ENCODE data around the gene VCX. TPM values are rescaled to one million over a fixed set of nuclear protein-coding genes. Genes with fewer than 3 reads are reported as not detected.
"Not testable (repeated sequence)": the region's sequence is repeated elsewhere in the genome, so short reads cannot be mapped to it uniquely, and the experiment has no call there.

The VCX gene
- not detected for total RNA-seq
- long read RNA-seq, donor 1, result 0 reads
- long read RNA-seq, donor 2, result 0 reads

GRCh38 chrX:7842871-7843270, at the start of gene VCX:
VCX (plus strand) TSS chrX:7843171; CDS start chrX:7843204, 33 bp downstream.
- H3K36me3 ChIP-seq (ENCODE audit: low read depth); H3K4me3 ChIP-seq; H3K9me3 ChIP-seq; DNase-seq; intact Hi-C loops (cut with DNase I, micrococcal nuclease); H3K4me1 ChIP-seq (ENCODE audit: low read depth); ATAC-seq: not testable (repeated sequence)

DNA sequence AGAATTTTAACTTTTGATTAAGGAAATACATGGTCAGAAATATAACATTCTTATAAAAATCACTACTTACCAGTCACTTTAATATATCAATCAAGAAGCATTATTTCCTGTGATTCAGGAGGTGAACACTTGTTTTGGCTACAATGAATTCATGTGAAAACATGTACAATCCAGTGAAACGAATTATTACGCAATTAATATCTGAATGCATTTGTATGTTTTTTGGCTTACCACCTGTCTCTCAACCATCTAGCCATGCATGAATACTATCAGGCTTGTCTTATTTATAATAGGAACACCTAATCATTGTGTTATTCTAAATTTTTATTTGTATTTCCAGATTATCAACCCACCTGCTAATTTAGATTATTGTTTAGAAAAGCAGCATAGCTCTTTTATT, 44.6 kb upstream of the VCX start:
- Histone ChIP-seq H3K4me1 (ENCODE audit: low read depth) (no peaks in the 10 kb centered on the region), H3K9me3 (no peaks in the 10 kb centered on the region), H3K4me3 (no peak overlapping the region), H3K36me3 (ENCODE audit: low read depth) (no peaks in the 10 kb centered on the region)
- ATAC-seq (no peak), DNase-seq (no peak)
- no peak for TF ChIP-seq CTCF (IDR thresholded peaks at IDR 0.05)
- intact Hi-C loops (cut with DNase I, micrococcal nuclease), result no loop called here

GRCh38 chrX:7801711-7802110, 41.3 kb upstream of the VCX start:
- no peak for DNase-seq
- Histone ChIP-seq H3K4me3 (no peak overlapping the region), H3K9me3 (no peaks in the 10 kb centered on the region), H3K4me1 (ENCODE audit: low read depth) (no peaks in the 10 kb centered on the region), H3K36me3 (ENCODE audit: low read depth) (no peaks in the 10 kb centered on the region)
- no peak for TF ChIP-seq CTCF (IDR thresholded peaks at IDR 0.05)
- intact Hi-C loops (cut with DNase I, micrococcal nuclease), result no loop called here
- no peak for ATAC-seq

- no peak for DNase-seq
- ATAC-seq, result no peak
- intact Hi-C loops (cut with DNase I, micrococcal nuclease), result no loop called here
- Histone ChIP-seq H3K36me3 (ENCODE audit: low read depth) (no peaks in the 10 kb centered on the region), H3K9me3 (no peaks in the 10 kb centered on the region), H3K4me3 (no peak overlapping the region), H3K4me1 (ENCODE audit: low read depth) (no peaks in the 10 kb centered on the region)
- no peak for TF ChIP-seq CTCF (IDR thresholded peaks at IDR 0.05)
Measured at GRCh38 chrX:7815166-7815805, 27.7 kb upstream of the VCX start.

DNA sequence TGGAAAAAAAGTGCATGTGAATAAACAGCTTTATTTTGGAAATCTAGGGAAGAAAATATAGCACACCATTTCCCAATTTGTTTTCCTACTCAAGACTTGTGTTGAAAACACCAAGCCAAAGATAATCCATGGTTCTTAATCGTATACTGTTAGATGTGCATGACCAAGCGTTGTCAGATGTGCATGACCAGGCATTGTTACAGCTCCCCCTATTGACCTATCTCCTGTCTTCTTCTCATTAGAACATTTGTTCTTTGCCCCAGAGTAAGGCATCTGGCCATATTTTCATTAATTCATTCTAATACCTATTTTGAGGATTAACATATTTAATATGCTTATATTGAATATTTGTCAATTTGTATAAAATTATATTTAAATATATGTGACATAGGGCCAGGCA, 14.4 kb upstream of the VCX start:
- no peaks in the 10 kb centered on the region for H3K4me1 ChIP-seq (ENCODE audit: low read depth)
- DNase-seq, result peak in 1 of 3 donors; percentile 17
- ATAC-seq, result peak; percentile 60
- TF ChIP-seq CTCF (IDR thresholded peaks at IDR 0.05), result no peak
- H3K9me3 ChIP-seq, result no peaks in the 10 kb centered on the region
- no peak overlapping the region for H3K4me3 ChIP-seq
- H3K36me3 ChIP-seq (ENCODE audit: low read depth), result no peaks in the 10 kb centered on the region
- intact Hi-C loops (cut with DNase I, micrococcal nuclease), result no loop called here

DNA sequence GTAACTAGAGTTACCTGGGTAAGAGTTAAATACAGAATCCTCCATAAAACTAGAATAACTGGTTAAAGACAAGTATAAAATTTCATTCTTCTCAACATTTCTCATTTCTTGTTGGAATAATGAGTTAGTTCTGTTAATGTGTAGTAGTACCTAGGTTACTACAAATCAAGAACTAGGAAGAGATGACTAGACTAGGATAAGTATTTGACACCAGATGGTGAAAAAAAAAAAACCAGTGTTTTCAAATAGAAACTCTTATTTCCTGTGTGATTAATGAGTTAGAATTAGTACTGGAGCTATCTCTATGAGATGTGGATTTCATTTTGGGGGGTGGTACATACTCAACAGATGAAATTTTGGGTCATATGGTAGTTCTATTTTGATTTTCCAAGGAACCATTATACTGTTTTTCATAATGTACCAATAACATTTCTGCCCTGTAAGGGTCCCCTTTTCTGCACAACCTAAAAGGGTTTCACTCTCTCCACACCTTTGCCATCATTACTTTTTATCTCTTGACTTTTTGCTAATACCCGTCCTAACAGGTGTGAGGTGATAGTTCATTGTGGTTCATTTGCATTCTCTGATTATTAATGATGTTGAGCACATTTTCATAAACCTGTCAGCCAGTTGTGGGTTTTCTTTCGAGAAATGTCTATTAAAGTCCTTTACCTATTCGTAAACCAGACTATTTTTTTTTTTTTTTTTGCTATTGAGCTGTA, 1.7 kb upstream of the VCX start:
- intact Hi-C loops (cut with DNase I, micrococcal nuclease), result no loop called here
- no peaks in the 10 kb centered on the region for H3K9me3 ChIP-seq
- no peaks in the 10 kb centered on the region for H3K36me3 ChIP-seq (ENCODE audit: low read depth)
- ATAC-seq (no peak), DNase-seq (no peak)
- H3K4me1 ChIP-seq (ENCODE audit: low read depth), result no peaks in the 10 kb centered on the region
- no peak for TF ChIP-seq CTCF (IDR thresholded peaks at IDR 0.05)
- no peak overlapping the region for H3K4me3 ChIP-seq

All from mucosa of descending colon (tissue), 3 donors.